GM19099 (cell line): ENCODE data around the gene NFATC2IP.

ENCODE experiments used
- POLR2A ChIP-seq: IDR thresholded peaks from 3 replicates; pipeline ENCODE4 v1.6.1; 2011; ENCODE audit warnings: low read depth; ENCODE audit not compliant: insufficient read length; ENCODE audit errors: extremely low read depth

Gene NFATC2IP

GRCh38 chr16:28982418-28982817, 31.7 kb downstream of the NFATC2IP start:
- no peak for TF ChIP-seq POLR2A

- TF ChIP-seq POLR2A: no peak
These were observed 32.2 kb downstream of the NFATC2IP start for GRCh38 chr16:28982949-28983348.

- TF ChIP-seq POLR2A: no peak
These were observed 32.9 kb downstream of the NFATC2IP start for GRCh38 chr16:28983644-28984043.

GRCh38 chr16:28984091-28984490, 33.4 kb downstream of the NFATC2IP start:
- TF ChIP-seq POLR2A: no peak

GRCh38 chr16:28984619-28985135, 33.9 kb downstream of the NFATC2IP start, which contains the start of gene LAT:
TSS of gene LAT (plus strand) at chr16:28985052. CDS start at chr16:28985418, 366 bp downstream.
- no peak for TF ChIP-seq POLR2A

- no peak for TF ChIP-seq POLR2A
These were observed 34.7 kb downstream of the NFATC2IP start for GRCh38 chr16:28985211-28986041.

GRCh38 chr16:28986046-28986445, 35.3 kb downstream of the NFATC2IP start:
- TF ChIP-seq POLR2A: no peak

- no peak for TF ChIP-seq POLR2A
These were observed 35.8 kb downstream of the NFATC2IP start for GRCh38 chr16:28986492-28986891.

GRCh38 chr16:28987170-28987853, 36.6 kb downstream of the NFATC2IP start:
- TF ChIP-seq POLR2A: no peak

- no peak for TF ChIP-seq POLR2A
These were observed 38.6 kb downstream of the NFATC2IP start for GRCh38 chr16:28989363-28989762.

GRCh38 chr16:28990375-28991040, 39.8 kb downstream of the NFATC2IP start:
- TF ChIP-seq POLR2A: no peak

GRCh38 chr16:28991687-28992086, 41.0 kb downstream of the NFATC2IP start:
- no peak for TF ChIP-seq POLR2A

- TF ChIP-seq POLR2A: no peak
These were observed 41.8 kb downstream of the NFATC2IP start for GRCh38 chr16:28992496-28992895.

GRCh38 chr16:28998837-28999236, 48.1 kb downstream of the NFATC2IP start:
- no peak for TF ChIP-seq POLR2A

GRCh38 chr16:28999577-28999976, 48.8 kb downstream of the NFATC2IP start:
- no peak for TF ChIP-seq POLR2A
